ENCODE results near the gene ZNF276.
"Not testable (repeated sequence)": the region's sequence is repeated elsewhere in the genome, so short reads cannot be mapped to it uniquely, and the experiment has no call there.

The ZNF276 gene

GRCh38 chr16:89697616-89698331 lies 23.6 kb upstream of the ZNF276 start:
- no peak for TF ChIP-seq CTCF (IDR thresholded peaks at IDR 0.05; ENCODE audit: insufficient read depth, missing control alignments)
- FAIRE-seq (no peak), DNase-seq (ENCODE audit: insufficient read length, low spot score) (no peak)

GRCh38 chr16:89698717-89699116 lies 22.6 kb upstream of the ZNF276 start:
- FAIRE-seq; DNase-seq (ENCODE audit: insufficient read length, low spot score): not testable (repeated sequence)

GRCh38 chr16:89699629-89700099 lies 21.7 kb upstream of the ZNF276 start:
- DNase-seq (ENCODE audit: insufficient read length, low spot score); FAIRE-seq: not testable (repeated sequence)

- TF ChIP-seq CTCF (IDR thresholded peaks at IDR 0.05; ENCODE audit: insufficient read depth, missing control alignments): peak; percentile 46
- FAIRE-seq (no peak), DNase-seq (ENCODE audit: insufficient read length, low spot score) (peak; percentile 73)
Measured at GRCh38 chr16:89700100-89700648, 21.2 kb upstream of the ZNF276 start.

- DNase-seq (ENCODE audit: insufficient read length, low spot score): no peak
Measured at GRCh38 chr16:89700649-89701424, 20.5 kb upstream of the ZNF276 start.

GRCh38 chr16:89701425-89702406 lies 19.6 kb upstream of the ZNF276 start, which contains the start of gene SPATA2L:
Gene SPATA2L, minus strand, starts transcription at chr16:89701705. Its CDS starts 473 bp downstream, at chr16:89701232.
- TF ChIP-seq CTCF (IDR thresholded peaks at IDR 0.05; ENCODE audit: insufficient read depth, missing control alignments): no peak
- FAIRE-seq (no peak), DNase-seq (ENCODE audit: insufficient read length, low spot score) (peak; percentile 77)

More at GRCh38 chr16:89700649-89701424, 20.5 kb upstream of the ZNF276 start:
- TF ChIP-seq CTCF (IDR thresholded peaks at IDR 0.05; ENCODE audit: insufficient read depth, missing control alignments): peak; percentile 23
- no peak for FAIRE-seq

GRCh38 chr16:89704281-89704680 lies 17.1 kb upstream of the ZNF276 start:
- TF ChIP-seq CTCF (IDR thresholded peaks at IDR 0.05; ENCODE audit: insufficient read depth, missing control alignments): no peak
- FAIRE-seq: no peak
- DNase-seq (ENCODE audit: insufficient read length, low spot score): no peak
